GM13977 (cell line): ENCODE results near the gene ASIC2.

Source experiments
- DNase-seq: peaks from one replicate; pipeline ENCODE4 v3.0.0; 2012; ENCODE audit warnings: low spot score
- in situ Hi-C: fragments of 300-500 bp; cut with MboI; formaldehyde crosslinking; loops from one replicate; pipeline ENCODE4 v1.12.0; 2022; ENCODE audit warnings: low sequenced_read_pairs, low pct_unique_long_range_greater_than_20kb, mixed read lengths, inconsistent platforms; ENCODE audit not compliant: unreplicated experiment
- TF ChIP-seq, protein P1 (sequence below): IDR thresholded peaks from 2 replicates; pipeline ENCODE4 v1.5.1; 2012; ENCODE audit warnings: mild to moderate bottlenecking, control low read depth; ENCODE audit not compliant: insufficient read depth; ENCODE audit errors: extremely low read depth, missing control alignments

Gene ASIC2

DNA sequence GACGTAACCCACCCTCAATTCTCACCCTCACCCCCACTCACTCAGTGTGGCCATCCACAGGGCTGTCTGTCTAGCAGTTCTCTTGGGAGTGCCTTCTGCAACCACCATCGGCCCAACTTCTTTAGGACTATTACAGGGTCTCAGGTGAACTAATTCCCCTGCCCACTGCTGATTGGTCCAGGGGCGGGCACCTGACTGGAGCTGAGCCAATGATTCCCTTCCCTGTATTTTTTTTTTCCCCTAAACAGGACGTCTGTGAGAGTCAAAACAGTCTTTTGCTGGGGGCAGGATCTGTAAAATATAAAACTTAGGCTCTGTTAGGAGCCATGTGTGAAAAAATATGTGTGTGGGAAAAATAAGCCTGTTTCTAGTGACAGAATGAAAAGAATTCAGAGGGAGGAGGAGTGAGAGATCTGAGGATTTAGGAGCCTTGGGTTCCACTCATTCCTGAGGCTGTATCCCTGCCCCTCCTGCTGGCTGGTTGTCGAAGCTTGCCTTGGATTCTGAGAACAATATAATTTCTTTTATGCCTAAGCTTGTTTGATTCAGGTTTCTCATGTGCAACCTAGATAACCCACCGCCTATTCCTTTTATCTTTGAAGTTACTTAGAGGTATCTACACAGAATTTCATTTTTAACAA is 186.4 kb downstream of the ASIC2 start:
- no peak for DNase-seq
- TF ChIP-seq, protein P1, sequence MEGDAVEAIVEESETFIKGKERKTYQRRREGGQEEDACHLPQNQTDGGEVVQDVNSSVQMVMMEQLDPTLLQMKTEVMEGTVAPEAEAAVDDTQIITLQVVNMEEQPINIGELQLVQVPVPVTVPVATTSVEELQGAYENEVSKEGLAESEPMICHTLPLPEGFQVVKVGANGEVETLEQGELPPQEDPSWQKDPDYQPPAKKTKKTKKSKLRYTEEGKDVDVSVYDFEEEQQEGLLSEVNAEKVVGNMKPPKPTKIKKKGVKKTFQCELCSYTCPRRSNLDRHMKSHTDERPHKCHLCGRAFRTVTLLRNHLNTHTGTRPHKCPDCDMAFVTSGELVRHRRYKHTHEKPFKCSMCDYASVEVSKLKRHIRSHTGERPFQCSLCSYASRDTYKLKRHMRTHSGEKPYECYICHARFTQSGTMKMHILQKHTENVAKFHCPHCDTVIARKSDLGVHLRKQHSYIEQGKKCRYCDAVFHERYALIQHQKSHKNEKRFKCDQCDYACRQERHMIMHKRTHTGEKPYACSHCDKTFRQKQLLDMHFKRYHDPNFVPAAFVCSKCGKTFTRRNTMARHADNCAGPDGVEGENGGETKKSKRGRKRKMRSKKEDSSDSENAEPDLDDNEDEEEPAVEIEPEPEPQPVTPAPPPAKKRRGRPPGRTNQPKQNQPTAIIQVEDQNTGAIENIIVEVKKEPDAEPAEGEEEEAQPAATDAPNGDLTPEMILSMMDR = no peak
- in situ Hi-C loops = no loop called here

DNA sequence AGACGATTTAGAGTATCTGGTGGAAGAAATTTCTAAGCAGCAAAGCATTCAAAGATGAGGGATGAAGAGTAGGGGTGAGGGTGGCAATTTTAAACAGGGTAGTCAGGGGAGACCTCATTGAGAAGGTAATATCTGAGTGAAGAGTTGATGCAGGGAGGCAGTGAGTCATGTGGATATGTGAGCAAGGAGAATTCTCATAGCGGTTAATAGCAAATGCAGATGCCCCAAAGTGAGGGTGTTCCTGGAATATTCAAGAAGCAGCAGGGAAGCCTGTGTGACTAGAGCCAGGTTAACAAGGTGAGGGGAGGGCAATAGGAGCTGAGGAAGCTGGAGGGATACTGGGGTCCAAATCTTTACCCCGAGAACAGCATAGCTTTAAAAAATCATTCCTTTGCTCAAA is 187.2 kb downstream of the ASIC2 start:
- TF ChIP-seq, protein P1 = no peak
- no peak for DNase-seq
- in situ Hi-C loops = no loop called here

DNA sequence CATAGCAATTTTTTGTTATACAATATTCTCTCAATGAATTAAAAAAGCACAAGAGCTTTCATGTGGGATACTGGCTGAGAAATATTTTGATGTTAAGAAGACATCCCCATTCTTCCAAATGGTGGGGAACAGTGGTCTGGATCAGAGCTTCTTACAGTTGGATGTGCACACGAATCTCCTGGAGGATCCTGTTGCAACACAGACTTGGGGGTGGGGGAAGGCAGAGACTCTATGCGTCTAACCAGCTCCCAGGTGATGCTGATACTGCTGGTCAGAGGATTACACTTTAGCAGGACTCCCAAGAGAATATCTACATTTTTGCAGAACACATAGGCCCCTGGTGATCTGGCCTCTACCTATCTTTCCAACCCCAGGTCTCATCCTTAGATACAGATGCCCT is 193.2 kb downstream of the ASIC2 start:
- in situ Hi-C loops = no loop called here
- TF ChIP-seq, protein P1 = no peak
- DNase-seq = no peak

DNA sequence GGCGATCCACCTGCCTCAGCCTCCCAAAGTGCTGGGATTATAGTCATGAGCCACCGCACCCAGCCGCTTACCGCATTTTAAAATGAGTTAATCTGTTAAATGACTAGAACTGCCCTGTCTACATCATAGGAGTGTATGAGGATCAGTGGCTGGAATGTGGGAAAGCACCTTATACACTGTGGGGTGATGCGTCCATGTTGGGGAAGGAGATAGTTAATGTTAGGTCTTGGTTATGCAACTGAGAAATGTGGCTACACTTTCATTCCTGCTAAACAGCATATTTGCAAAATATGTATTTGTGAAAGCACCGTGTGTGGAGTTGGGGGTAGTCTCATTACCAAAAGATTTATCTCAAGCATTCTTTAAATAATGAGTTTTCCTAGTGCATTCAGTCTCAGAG is 193.8 kb downstream of the ASIC2 start:
- no peak for DNase-seq
- in situ Hi-C loops = no loop called here
- TF ChIP-seq, protein P1 = no peak

DNA sequence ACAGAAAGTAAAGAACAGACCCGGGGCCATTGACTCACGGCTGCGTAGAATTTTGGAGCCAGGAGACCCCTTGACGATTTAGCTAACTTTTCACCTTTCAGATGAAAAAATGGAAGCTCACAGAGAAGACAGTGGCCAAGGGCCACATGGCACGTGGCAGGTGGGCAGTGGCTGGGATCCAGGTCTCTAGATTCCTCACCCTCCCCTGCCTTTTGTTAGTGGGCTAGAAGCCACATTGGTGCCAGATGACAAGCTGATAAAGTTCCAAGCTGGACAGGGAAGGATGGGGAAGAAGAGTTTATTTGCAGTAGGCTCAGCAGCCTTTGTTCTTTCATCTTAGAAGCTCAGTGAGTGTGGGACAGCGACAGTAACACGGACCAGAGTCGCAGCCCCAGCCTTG is 195.7 kb downstream of the ASIC2 start:
- no peak for DNase-seq
- TF ChIP-seq, protein P1 = no peak

DNA sequence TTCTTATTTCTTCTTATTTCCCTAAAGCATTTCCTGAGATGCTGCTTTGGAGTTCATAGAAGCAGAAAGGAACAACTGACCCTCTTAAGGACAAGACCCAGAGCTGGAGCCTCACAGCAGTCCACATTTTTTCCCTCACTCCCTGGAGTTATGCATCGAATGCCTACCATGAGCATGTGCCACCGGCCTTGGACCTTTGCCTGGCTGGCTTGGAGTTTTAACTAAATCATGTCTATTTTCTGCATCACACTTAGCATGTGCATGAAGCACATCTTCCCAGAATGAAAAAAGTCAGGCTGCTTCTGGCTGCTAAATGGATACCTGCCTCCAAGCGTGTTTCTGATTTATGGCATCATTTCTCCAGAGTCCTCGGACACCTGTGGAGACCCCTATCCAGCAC is 196.9 kb downstream of the ASIC2 start:
- DNase-seq = no peak
- TF ChIP-seq, protein P1 = no peak
- in situ Hi-C loops = no loop called here

More for the DNA sequence above, 195.7 kb downstream of the ASIC2 start:
- in situ Hi-C loops = no loop called here

DNA sequence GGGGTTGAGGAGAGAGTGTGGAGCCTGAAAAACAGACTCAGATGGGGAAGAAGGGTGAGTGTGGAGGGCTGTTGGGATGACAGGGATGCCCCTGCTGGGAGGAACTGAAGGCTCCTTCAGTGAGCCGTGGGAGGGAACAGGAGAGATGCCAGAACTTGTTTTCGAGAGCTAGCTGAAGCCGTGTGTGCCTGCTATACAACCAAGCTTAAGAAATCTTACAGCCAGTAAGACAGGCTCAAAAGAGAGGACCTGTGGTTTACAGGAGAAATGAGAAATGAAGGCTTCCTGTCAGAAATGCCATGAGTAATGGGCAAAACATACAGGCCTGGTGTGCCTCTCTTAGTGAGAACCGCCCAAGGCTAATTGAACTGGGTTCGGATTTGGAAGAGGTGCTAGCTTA is 201.8 kb downstream of the ASIC2 start:
- DNase-seq = no peak
- TF ChIP-seq, protein P1 = no peak
- in situ Hi-C loops = no loop called here
